ENCODE data around the gene FCHO1.

The FCHO1 gene

DNA sequence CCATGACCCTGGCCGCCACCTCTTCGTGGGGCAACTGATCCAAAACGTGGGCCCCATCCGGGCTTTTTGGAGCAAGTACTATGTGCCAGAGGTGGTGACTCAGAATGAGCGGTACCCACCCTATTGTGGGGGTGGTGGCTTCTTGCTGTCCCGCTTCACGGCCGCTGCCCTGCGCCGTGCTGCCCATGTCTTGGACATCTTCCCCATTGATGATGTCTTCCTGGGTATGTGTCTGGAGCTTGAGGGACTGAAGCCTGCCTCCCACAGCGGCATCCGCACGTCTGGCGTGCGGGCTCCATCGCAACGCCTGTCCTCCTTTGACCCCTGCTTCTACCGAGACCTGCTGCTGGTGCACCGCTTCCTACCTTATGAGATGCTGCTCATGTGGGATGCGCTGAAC is 60.4 kb downstream of the FCHO1 start:
- DNase-seq (ENCODE audit: low spot score), result no peak
- in situ Hi-C loops (cut with MboI; ENCODE audit: low sequenced_read_pairs, unreplicated experiment), result no loop called here
- TF ChIP-seq, protein P1, sequence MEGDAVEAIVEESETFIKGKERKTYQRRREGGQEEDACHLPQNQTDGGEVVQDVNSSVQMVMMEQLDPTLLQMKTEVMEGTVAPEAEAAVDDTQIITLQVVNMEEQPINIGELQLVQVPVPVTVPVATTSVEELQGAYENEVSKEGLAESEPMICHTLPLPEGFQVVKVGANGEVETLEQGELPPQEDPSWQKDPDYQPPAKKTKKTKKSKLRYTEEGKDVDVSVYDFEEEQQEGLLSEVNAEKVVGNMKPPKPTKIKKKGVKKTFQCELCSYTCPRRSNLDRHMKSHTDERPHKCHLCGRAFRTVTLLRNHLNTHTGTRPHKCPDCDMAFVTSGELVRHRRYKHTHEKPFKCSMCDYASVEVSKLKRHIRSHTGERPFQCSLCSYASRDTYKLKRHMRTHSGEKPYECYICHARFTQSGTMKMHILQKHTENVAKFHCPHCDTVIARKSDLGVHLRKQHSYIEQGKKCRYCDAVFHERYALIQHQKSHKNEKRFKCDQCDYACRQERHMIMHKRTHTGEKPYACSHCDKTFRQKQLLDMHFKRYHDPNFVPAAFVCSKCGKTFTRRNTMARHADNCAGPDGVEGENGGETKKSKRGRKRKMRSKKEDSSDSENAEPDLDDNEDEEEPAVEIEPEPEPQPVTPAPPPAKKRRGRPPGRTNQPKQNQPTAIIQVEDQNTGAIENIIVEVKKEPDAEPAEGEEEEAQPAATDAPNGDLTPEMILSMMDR (IDR thresholded peaks at IDR 0.05; ENCODE audit: borderline replicate concordance, control extremely low read depth, extremely low read depth, insufficient read depth, missing control alignments), result no peak

DNA sequence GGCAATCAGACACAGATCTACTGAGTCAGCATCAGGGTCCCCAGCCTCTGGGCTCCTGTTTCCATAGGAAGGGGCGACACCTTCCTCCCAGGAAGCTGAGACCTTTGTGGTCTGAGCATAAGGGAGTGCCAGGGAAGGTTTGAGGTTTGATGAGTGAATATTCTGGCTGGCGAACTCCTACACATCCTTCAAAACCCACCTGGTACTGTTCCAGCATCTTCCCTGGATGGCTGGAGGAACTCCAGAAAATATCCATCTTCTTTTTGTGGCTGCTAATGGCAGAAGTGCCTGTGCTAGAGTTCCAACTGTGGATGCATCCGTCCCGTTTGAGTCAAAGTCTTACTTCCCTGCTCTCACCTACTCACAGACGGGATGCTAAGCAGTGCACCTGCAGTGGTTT is 60.8 kb downstream of the FCHO1 start:
- TF ChIP-seq, protein P1 (IDR thresholded peaks at IDR 0.05; ENCODE audit: borderline replicate concordance, control extremely low read depth, extremely low read depth, insufficient read depth, missing control alignments), result no peak
- in situ Hi-C loops (cut with MboI; ENCODE audit: low sequenced_read_pairs, unreplicated experiment), result no loop called here
- no peak for DNase-seq (ENCODE audit: low spot score)

DNA sequence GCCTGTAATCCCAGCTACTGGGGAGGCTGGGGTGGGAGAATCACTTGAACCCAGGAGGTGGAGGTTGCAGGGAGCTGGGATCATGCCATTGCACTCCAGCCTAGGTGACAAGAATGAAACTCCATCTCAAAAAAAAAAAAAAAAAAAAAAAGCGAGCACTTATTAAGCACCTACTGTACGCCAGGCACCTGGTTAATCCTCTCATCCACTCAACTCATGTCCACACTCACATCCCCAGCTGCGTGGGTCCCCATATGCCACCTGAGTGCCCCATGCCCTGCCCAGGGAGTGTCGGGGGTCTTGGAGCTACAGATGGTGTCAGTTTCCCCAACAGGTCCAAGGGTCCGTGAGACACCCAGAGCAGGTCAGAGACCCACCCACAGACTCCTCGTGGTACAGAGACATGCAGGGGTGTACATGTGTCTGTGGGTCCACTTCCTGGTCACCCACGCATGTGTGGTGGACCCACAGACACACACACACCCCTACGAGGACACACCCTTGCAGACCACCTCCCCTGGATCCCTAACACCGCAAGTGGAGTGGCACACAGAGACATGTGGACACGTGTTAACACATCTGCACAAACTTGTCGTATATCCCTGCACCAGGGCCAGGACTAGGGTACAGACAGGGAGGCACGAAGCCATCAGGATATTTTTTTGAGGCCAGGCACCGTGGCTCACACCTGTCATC is 66.5 kb downstream of the FCHO1 start:
- TF ChIP-seq, protein P1 (IDR thresholded peaks at IDR 0.05; ENCODE audit: borderline replicate concordance, control extremely low read depth, extremely low read depth, insufficient read depth, missing control alignments), result no peak
- in situ Hi-C loops (cut with MboI; ENCODE audit: low sequenced_read_pairs, unreplicated experiment), result no loop called here
- no peak for DNase-seq (ENCODE audit: low spot score)

DNA sequence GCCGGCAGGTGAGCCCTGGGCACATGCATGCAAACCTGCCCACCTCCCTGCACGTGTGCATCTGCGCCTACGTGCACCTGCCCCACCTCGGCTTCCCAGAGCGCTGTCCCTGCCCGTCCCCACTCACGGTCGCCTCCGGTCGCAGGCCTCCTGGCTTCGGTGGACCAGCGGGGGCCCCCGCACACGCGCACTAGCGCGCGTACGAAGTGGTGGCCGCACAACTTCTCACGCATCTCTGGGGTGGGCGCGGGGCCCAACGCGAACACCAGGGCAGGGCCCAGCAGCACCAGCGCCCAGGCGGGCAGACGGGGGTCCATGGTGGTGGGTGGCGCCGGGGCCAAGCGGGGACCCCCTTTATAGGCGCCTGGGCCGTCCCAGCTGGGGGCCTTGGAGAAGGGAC is 69.9 kb downstream of the FCHO1 start, which contains the start of gene INSL3:
Gene INSL3 (minus strand): TSS at position 330 of the 400 bp plus-strand sequence. CDS start 13 bp downstream, at position 317.
- in situ Hi-C loops (cut with MboI; ENCODE audit: low sequenced_read_pairs, unreplicated experiment), result no loop called here
- TF ChIP-seq, protein P1 (IDR thresholded peaks at IDR 0.05; ENCODE audit: borderline replicate concordance, control extremely low read depth, extremely low read depth, insufficient read depth, missing control alignments), result no peak
- DNase-seq (ENCODE audit: low spot score), result no peak

DNA sequence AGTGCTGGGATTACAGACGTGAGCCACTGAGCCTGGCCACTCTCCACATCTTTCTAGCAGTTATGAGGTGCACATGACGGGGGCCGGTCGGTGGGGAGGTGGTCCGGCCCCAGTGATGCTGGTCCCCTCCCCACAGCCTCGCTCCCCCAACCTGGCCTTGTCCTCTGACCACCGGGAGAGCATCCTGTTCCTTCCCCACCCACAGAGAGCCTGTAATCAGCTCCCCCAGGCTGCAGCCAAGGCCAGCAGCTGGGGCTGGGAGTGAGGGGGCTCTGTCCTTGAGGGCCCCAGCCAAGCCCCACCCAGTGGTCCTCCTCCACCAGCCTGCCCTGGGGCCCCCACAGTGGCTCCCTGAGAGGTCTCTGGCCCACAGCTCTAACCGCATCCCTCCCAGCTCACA is 73.1 kb downstream of the FCHO1 start:
- in situ Hi-C loops (cut with MboI; ENCODE audit: low sequenced_read_pairs, unreplicated experiment), result no loop called here
- TF ChIP-seq, protein P1 (IDR thresholded peaks at IDR 0.05; ENCODE audit: borderline replicate concordance, control extremely low read depth, extremely low read depth, insufficient read depth, missing control alignments), result no peak
- DNase-seq (ENCODE audit: low spot score), result no peak

DNA sequence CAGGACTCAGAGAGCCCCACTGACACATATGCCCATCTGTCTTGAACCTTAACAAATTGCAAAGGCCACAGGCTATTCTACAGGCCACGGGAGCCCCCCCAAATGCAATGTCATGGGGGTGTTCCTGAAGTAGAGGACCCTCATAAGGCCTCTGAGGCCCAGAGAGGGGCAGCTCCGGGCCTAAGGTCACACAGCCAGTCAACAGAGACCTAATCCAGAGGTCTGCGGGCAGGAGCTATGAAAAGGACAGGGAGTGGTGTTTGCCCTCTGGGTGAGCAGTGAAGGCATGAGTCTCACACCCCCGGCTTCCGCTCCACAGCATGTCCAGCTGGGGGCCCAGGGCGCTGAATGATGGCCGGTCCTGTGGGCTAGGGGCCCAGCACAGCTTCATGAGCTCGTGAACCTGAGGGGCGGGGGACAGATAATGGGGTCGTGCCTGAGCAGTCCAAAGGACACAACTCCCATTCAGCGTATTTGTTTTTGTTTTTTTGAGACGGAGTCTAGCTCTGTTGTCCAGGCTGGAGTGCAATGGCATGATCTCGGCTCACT is 75.3 kb downstream of the FCHO1 start:
- TF ChIP-seq, protein P1 (IDR thresholded peaks at IDR 0.05; ENCODE audit: borderline replicate concordance, control extremely low read depth, extremely low read depth, insufficient read depth, missing control alignments), result no peak
- in situ Hi-C loops (cut with MboI; ENCODE audit: low sequenced_read_pairs, unreplicated experiment), result no loop called here
- no peak for DNase-seq (ENCODE audit: low spot score)

All from GM13976 (cell line).